ENCODE results near the gene ALK. TPM values are rescaled to one million over a fixed set of nuclear protein-coding genes. Genes with fewer than 3 reads are reported as not detected.

ALK gene
- total and polyA plus RNA-seq, 10 of the 15 experiments (the other 5 are each of a cell fraction or from before 2014, with no cell fraction given): 0.11 TPM; not detected in 9

- no peak overlapping the region for H3K9ac ChIP-seq (ENCODE audit: control insufficient read depth, insufficient read depth, low read length)
- ATAC-seq (no peak), DNase-seq (ENCODE audit: low read depth, low spot score) (no peak), FAIRE-seq (no peak)
- in situ Hi-C loops (cut with MboI) (no loop called here), intact Hi-C loops (cut with micrococcal nuclease; ENCODE audit: unreplicated experiment) (no loop called here)
- ChIA-PET CTCF (no interaction called here), RAD21 (ENCODE audit: unreplicated experiment) (no interaction called here), SMC1A (ENCODE audit: uncharacterized antibody, unreplicated experiment) (no interaction called here), POLR2A (no interaction called here)
- H3K4me2 ChIP-seq (ENCODE audit: control insufficient read depth, insufficient read depth): no peak overlapping the region
- 11% methylated on average over 4 of the region's 4 CpGs for WGBS (ENCODE audit: insufficient coverage, insufficient replicate concordance, low lambda C conversion rate, missing lambda C conversion rate)
- no peaks in the 10 kb centered on the region for H3K27me3 ChIP-seq (replicated peaks in 1 of 2; ENCODE audit: control insufficient read depth in 2 of 2, insufficient read depth in 2 of 2, low read length in 1 of 2)
- no peaks in the 10 kb centered on the region for H4K20me1 ChIP-seq (ENCODE audit: control insufficient read depth, insufficient read depth)
- TF ChIP-seq IKZF2 (IDR thresholded peaks at IDR 0.05) (no peak), NFYA (IDR thresholded peaks at IDR 0.05; ENCODE audit: borderline replicate concordance, low read depth, low read length) (no peak), TCF3 (IDR thresholded peaks at IDR 0.05; ENCODE audit: borderline replicate concordance, insufficient read depth, low read depth, low read length) (no peak), BHLHE40 (IDR thresholded peaks at IDR 0.05; ENCODE audit: borderline replicate concordance in 1 of 2, low read depth in 2 of 2, low read length in 1 of 2) (no peak), CHD4 (IDR thresholded peaks at IDR 0.05) (no peak), RFX5 (IDR thresholded peaks at IDR 0.05; ENCODE audit: low read depth, low read length) (no peak), JUND (IDR thresholded peaks at IDR 0.05; ENCODE audit: low read depth, low read length) (no peak), ZBTB4 (CRISPR knock-in tag; IDR thresholded peaks at IDR 0.05) (no peak), CREB1 (IDR thresholded peaks at IDR 0.05; ENCODE audit: low read depth) (no peak), WRNIP1 (IDR thresholded peaks at IDR 0.05; ENCODE audit: borderline replicate concordance, low read depth, low read length) (no peak), EGR1 (IDR thresholded peaks at IDR 0.05; ENCODE audit: borderline replicate concordance in 1 of 2, low read depth in 2 of 2, low read length in 2 of 2) (no peak), SUPT20H (IDR thresholded peaks at IDR 0.05; ENCODE audit: borderline replicate concordance, control insufficient read depth, low read depth, low read length) (no peak), KLF5 (IDR thresholded peaks at IDR 0.05; ENCODE audit: partially characterized antibody) (no peak), POLR2AphosphoS5 (IDR thresholded peaks at IDR 0.05; ENCODE audit: low read length) (no peak), POLR2A (IDR thresholded peaks at IDR 0.05; ENCODE audit: low read depth, low read length) (no peak), BRCA1 (IDR thresholded peaks at IDR 0.05; ENCODE audit: low read depth, low read length) (no peak)
- H3K4me3 ChIP-seq: no peak overlapping the region
- no peaks in the 10 kb centered on the region for H3K9me3 ChIP-seq (replicated peaks; ENCODE audit: control insufficient read depth, insufficient read depth, low read length)
- no peak overlapping the region for H3K27ac ChIP-seq (ENCODE audit: control insufficient read depth, insufficient read depth)
- no peak overlapping the region for H2AFZ ChIP-seq (ENCODE audit: control insufficient read depth, low read depth, low read length)
- no TSS peak for BruUV-seq (replicated peaks)
- no peaks in the 10 kb centered on the region for H3K79me2 ChIP-seq (ENCODE audit: control insufficient read depth, insufficient read depth, low read length)
- no peaks in the 10 kb centered on the region for H3K36me3 ChIP-seq (ENCODE audit: control insufficient read depth in 2 of 2, insufficient read depth in 2 of 2, low read length in 1 of 2)
- H3K4me1 ChIP-seq (ENCODE audit: control insufficient read depth, insufficient read depth, low read length): no peaks in the 10 kb centered on the region; the same call in 1 of the 2 replicates
These were observed 478.2 kb downstream of the ALK start for GRCh38 chr2:29443151-29443550.

Measured in GM12878 (cell line).